GM18519 (cell line): Measurements from ENCODE around the gene MLLT3.
"Not testable (repeated sequence)": the region's sequence is repeated elsewhere in the genome, so short reads cannot be mapped to it uniquely, and the experiment has no call there.

Experiments used
- ATAC-seq: cut with Tn5 transposase; IDR thresholded peaks from one replicate; pipeline ENCODE4 v1.9.1; 2021; ENCODE audit warnings: mild to moderate bottlenecking, moderate library complexity; ENCODE audit not compliant: unreplicated experiment, low FRiP score

MLLT3 gene

GRCh38 chr9:20599195-20599594, 23.1 kb downstream of the MLLT3 start:
- no peak for ATAC-seq

DNA sequence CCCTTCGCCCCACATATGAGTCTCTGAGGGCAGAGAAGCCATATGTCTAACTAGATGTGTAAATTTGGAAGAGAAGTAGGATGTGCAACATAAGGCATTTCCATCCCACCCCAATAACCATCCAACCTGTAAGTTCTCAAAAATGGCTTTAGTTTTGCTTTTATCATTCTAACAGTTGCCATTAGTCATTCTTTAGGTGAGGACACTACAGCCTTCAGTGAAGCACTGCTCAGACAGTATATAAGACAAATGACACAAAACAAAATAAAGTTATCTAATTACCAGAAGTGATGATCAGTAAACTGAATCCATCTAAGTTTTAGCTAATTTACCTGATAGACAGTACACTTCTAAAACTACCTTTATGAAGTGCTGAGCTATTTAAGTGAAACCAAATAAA, 23.9 kb downstream of the MLLT3 start:
- no peak for ATAC-seq

GRCh38 chr9:20597862-20598261, 24.4 kb downstream of the MLLT3 start:
- ATAC-seq = no peak

GRCh38 chr9:20594608-20595007, 27.7 kb downstream of the MLLT3 start:
- no peak for ATAC-seq

GRCh38 chr9:20593537-20593936, 28.8 kb downstream of the MLLT3 start:
- no peak for ATAC-seq

DNA sequence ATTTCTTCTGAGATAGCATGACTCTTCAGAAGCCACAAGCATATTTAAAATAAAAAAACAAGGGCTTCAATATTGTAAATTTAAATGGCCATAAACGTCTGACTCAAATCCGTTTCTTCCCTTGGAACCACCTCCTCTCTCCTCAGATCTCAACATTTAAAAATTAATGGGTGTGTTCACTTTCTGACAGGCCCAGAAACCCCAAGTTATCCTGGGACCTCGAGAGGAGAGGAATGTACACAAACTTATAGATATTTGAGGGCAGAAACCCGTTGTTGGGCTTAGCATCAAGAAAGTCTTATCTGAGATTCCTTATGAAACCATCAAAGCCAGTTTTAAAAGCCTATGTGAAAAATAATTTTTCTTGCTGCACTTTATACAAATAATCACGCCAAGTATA, 29.2 kb downstream of the MLLT3 start:
- ATAC-seq = no peak

DNA sequence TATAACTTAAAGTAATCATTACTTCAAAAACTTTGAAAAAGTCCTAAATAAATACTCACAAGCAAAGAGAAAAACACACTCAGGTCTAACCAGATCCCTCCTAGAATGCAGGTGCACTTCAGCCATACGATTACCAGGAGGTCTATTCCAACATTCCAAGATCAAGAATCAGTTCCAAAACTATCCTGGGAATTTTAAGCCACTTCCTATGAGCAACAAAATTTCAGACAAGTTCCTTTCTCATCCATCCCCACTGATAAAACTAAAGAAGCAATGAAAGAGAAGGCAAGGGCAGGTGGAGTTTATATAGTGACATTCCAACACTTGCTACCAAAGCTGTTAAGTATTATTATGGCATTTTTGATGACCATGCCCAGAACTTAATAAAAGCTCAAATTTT, 29.6 kb downstream of the MLLT3 start:
- no peak for ATAC-seq

DNA sequence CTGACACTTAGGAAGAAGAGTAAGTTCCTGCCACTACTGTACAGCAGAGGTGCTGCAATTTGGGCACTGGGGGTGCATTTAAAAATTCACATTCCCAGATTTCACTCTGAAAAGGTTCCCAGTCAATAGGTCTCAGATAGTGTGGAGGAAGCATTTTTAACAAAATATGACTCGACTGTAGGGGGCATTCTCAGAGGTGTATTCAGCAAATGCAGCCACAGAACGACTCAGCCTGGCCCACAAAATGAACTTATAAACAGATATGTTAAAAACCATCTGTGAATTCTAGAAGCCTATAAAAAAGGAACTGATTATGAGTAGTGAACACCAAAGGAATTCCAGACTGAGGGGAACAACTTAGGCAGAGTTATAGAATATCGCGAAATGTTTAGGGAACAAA, 31.1 kb downstream of the MLLT3 start:
- ATAC-seq = no peak

- no peak for ATAC-seq
Measured at GRCh38 chr9:20584968-20585643, 37.2 kb downstream of the MLLT3 start.

DNA sequence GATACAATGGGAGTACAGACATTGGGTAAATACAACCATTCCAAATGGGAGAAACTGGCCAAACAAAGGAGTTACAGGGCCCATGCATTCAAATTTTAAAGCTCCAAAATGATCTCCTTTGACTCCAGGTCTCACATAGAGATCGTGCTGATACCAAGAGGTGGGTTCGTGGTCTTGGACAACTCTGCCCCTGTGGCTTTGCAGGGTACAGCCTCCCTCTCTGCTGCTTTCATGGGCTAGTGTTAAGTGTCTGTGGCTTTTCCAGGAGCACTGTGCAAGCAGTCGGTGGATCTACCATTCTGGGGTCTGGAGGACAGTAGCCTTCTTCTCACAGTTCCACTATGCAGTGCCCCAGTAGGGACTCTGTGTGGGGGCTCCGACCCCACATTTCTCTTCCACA, 39.2 kb downstream of the MLLT3 start:
- not testable (repeated sequence) for ATAC-seq

DNA sequence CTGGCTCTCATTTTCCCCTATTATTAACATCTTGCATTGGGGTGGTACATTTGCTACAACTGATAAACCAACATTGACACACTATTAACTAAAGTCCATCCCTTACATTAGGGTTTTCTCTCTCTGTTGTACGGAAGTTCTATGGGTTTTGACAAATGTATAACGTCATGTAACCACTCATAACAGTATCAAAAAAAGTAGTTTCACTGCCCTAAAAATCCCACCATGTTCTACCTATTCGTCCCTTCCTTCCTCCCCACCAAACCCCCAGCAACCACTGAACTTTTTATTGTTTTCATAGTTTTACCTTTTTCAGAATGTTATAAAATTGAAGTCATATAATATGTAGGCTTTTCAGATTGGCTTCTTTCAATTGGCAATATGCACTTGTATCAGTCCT, 40.1 kb downstream of the MLLT3 start:
- ATAC-seq = peak; percentile 53

- no peak for ATAC-seq
Measured at GRCh38 chr9:20580673-20581072, 41.6 kb downstream of the MLLT3 start.

GRCh38 chr9:20579524-20580314, 42.6 kb downstream of the MLLT3 start:
- no peak for ATAC-seq

GRCh38 chr9:20573023-20573422, 49.3 kb downstream of the MLLT3 start:
- no peak for ATAC-seq

- ATAC-seq = peak; percentile 78
Measured at GRCh38 chr9:20570756-20571155, 51.5 kb downstream of the MLLT3 start.

DNA sequence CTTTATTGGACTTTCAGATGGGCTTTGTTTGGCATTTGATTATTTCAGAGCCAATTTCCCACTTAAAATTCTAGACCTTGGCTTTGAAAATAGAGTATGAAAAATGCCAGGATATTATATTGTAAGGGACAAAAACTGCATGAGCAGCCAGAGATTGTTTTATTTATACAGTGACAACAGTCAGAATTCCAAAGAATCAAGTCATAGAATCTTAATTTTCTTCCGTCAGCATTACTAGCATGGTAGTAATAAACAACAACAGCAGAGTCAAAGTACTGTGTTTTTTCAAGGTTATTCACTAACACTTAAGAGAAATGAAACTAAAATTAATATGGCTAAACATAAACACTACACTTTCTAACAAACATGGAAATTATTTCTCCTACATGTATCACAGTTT, 52.2 kb downstream of the MLLT3 start:
- ATAC-seq = no peak

DNA sequence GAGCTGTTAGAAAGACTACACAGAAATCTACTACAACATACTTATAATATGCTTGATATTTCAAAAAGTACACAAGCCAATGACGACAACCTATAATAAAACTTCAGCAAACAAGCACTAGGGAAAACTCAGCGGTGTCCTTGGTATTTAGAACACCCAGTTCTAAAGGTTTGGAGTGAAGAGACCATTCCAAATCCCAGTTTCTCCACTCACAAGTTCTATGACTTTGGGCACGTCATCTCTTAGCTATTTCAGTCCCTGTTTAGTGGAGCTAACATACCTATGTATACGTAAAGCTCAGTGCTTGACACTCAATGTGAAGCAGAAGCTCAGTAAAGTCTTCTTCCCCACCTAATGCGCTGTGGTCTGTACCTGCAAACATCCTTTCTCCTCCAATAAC, 52.8 kb downstream of the MLLT3 start:
- ATAC-seq = no peak

DNA sequence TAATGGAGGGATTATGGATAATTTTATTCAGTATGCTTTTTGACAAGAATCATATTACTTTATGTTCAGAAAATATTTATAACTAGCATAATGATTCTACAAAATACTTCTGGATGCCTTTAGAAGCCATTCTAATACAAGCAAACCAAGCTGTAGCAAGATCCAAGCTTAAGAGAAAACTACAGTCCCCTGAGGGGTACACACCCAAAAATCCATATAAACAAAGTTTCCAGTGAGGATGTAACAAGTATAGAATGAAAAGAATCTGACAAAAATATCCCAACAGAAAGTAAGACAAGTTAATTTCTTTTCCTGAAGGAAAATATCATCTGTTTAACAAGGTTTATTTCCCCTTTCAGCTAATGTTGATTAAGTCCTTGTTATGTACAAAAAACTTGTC, 53.9 kb downstream of the MLLT3 start:
- no peak for ATAC-seq

DNA sequence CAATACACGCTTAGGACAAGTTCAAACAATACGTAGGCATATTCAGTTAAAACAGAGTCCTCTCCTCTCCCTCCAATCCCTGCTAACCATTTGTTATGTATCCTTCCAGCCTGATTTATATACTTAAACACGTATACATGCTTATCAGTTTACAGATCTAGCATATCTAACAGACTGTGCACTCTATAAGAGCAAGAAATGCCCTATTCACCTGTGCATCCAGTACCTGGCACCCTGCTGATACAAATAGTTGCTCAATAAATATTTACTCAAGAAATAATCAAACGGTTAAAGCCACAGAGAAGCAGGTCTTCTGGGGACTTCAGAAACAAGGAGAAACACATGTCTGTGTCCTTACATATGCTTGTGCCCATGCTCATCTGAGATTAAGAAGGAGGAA, 55.9 kb downstream of the MLLT3 start:
- no peak for ATAC-seq

- ATAC-seq = no peak
Measured at GRCh38 chr9:20564650-20565049, 57.6 kb downstream of the MLLT3 start.

DNA sequence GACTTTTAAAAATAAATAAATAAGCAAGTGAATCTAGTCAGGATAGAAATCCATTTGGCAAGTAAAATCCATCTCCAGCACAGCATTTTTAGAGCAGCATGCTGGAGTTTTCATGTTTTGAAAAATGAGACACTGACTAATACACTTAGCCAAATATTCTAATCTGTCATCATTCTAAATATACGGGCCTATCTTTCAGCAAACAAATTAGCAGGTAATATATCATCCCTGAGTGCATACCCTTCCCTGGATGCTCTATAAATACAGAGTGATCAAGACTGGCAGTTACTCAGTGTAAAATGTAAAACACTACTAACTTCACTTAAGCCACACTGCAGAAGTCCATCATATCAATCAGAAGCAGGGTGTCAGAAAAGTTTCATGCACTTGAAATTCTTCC, 58.4 kb downstream of the MLLT3 start:
- no peak for ATAC-seq

GRCh38 chr9:20562051-20562450, 60.2 kb downstream of the MLLT3 start:
- ATAC-seq = no peak
